ENCODE measurements around the gene KRTAP5-9.
"Not testable (repeated sequence)": the region's sequence is repeated elsewhere in the genome, so short reads cannot be mapped to it uniquely, and the experiment has no call there.

The KRTAP5-9 gene

DNA sequence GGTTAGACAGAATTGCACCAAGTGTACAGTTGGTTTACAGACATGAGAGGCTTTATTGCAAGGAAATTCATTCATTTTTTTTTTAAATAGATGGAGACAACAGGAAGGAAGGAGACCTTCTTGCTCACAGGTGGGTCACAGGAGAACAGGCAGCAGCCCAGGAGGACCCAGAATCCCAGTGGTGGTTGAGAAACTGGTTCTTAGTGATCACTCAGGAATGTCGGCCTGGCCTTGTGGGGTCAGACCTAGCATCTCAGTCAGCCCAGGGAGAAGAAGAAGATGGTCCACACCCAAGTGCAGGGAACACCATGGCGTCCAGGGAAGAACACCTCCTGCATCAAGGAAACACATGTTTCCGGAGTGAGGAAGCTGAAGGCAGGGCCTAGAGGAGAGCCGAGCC, 33.6 kb downstream of the KRTAP5-9 start:
- H3K4me3 ChIP-seq (ENCODE audit: low read depth, low read length) = no peak overlapping the region
- TF ChIP-seq, protein P1, sequence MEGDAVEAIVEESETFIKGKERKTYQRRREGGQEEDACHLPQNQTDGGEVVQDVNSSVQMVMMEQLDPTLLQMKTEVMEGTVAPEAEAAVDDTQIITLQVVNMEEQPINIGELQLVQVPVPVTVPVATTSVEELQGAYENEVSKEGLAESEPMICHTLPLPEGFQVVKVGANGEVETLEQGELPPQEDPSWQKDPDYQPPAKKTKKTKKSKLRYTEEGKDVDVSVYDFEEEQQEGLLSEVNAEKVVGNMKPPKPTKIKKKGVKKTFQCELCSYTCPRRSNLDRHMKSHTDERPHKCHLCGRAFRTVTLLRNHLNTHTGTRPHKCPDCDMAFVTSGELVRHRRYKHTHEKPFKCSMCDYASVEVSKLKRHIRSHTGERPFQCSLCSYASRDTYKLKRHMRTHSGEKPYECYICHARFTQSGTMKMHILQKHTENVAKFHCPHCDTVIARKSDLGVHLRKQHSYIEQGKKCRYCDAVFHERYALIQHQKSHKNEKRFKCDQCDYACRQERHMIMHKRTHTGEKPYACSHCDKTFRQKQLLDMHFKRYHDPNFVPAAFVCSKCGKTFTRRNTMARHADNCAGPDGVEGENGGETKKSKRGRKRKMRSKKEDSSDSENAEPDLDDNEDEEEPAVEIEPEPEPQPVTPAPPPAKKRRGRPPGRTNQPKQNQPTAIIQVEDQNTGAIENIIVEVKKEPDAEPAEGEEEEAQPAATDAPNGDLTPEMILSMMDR (IDR thresholded peaks at IDR 0.05; ENCODE audit: low read depth, low read length, missing control alignments) = no peak
- no peak for DNase-seq (ENCODE audit: low read depth)

- DNase-seq (ENCODE audit: low read depth) = no peak
- TF ChIP-seq, protein P1 (IDR thresholded peaks at IDR 0.05; ENCODE audit: low read depth, low read length, missing control alignments) = no peak
- H3K4me3 ChIP-seq (ENCODE audit: low read depth, low read length) = no peak within 1 kb of the TSS
Observed at GRCh38 chr11:71582309-71582895, 34.2 kb downstream of the KRTAP5-9 start, which contains the start of gene KRTAP5-11. Gene KRTAP5-11, minus strand, starts transcription at chr11:71582875. Its CDS starts 38 bp downstream, at chr11:71582837.

GRCh38 chr11:71582969-71583368, 34.7 kb downstream of the KRTAP5-9 start:
- not testable (repeated sequence) for H3K4me3 ChIP-seq (ENCODE audit: low read depth, low read length); DNase-seq (ENCODE audit: low read depth)

DNA sequence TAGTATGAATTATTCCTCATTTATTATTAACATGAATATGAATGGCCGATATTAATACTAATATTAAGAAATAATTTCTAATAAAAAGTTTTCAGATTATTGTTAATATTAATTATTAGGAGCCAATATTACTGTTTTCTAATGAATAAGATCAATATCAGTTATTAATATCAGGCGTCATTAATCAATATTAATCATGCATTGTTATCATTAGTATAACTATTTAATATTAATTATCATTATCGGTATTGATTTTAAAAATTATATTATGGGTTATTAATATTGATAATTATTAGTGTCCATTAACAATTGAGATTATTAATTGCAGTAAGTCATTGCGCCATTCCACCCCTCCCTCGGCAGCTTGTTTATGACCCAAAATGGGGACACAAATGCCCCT, 37.5 kb downstream of the KRTAP5-9 start:
- DNase-seq (ENCODE audit: low read depth); H3K4me3 ChIP-seq (ENCODE audit: low read depth, low read length): not testable (repeated sequence)

DNA sequence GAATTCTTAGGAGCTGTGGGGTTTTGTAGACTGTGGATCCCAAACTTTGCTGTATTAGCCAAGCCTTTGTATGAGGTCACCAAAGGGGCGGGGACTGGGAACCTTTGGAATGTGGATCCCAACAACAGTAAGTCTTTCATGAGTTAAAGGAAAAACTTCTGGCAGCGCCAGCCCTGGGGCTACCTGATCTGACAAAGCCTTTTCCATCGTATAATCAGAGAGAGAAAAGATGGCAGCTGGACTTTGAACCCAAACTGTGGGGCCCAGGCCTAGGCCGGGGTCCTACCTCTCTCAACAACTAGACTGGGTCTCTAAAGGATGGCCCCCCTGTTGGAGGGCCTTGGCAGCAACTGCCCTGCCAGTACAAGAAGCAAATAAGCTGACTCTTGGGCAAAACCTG, 40.1 kb downstream of the KRTAP5-9 start:
- not testable (repeated sequence) for H3K4me3 ChIP-seq (ENCODE audit: low read depth, low read length); DNase-seq (ENCODE audit: low read depth)

DNA sequence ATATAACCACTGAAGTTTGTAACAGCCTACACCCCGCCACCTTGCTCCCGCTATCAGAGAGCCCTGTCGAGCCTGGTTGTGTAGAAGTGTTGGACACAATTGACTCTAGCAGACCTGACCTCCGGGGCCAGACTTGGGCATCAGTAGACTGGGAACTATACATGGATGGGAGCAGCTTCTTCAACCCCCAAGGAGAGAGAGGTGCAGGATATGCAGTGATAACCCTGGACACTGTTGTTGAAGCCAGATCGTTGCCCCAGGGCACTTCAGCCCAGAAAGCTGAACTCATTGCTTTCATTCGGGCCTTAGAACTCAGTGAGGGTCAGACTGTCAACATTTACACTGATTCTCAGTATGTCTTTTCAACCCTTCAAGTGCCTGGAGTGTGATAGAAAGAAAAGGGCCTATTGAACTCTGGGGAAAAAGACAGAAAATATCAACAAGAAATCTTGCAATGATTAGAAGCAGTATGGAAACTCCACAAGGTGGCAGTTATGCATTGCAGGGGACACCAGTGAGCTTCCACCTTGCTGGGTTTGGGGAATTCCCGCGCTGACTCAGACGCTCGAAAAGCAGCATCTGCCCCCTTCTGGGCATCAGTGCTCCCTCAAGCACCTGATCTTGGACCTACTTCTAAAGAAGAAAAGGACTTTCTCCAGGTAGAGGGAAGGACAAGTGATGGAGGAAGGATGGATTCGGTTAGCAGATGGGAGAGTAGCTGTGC, 40.8 kb downstream of the KRTAP5-9 start:
- TF ChIP-seq, protein P1 (IDR thresholded peaks at IDR 0.05; ENCODE audit: low read depth, low read length, missing control alignments) = peak; percentile 30
- H3K4me3 ChIP-seq (ENCODE audit: low read depth, low read length) = not testable (repeated sequence)
- DNase-seq (ENCODE audit: low read depth) = peak; percentile 30

- not testable (repeated sequence) for H3K4me3 ChIP-seq (ENCODE audit: low read depth, low read length); DNase-seq (ENCODE audit: low read depth)
Observed at GRCh38 chr11:71589546-71589920, 41.3 kb downstream of the KRTAP5-9 start.

Measured in GM12864 (cell line).